PC-3 (cell line): ENCODE results near the gene TSPAN9.

Experiments used
- CTCF ChIP-seq: fragments of 300-600 bp; sonication (generic); conservative IDR thresholded peaks from 2 replicates; pipeline ENCODE4 v1.5.1; 2017; ENCODE audit warnings: antibody characterized with exemption, low read depth, mild to moderate bottlenecking, low read length
- EZH2 ChIP-seq: fragments of 300-600 bp; sonication (generic); IDR thresholded peaks from one replicate; pipeline ENCODE4 v1.6.1; 2017; ENCODE audit warnings: antibody characterized with exemption, mild to moderate bottlenecking, low read length; ENCODE audit not compliant: unreplicated experiment

- TF ChIP-seq CTCF (peak; percentile 52), EZH2 (no peak)
Measured at GRCh38 chr12:3313675-3314663, 236.8 kb downstream of the TSPAN9 start.
